Endothelial cell of umbilical vein (primary cell): ENCODE results near the gene PET100.

Experiments used
- CTCF ChIP-seq, 2 donors: IDR thresholded peaks; 1 replicate in 1 of 2; 2 replicates in 1 of 2; pipeline ENCODE4 v1.5.1; 2011; ENCODE audit warnings: low read length in 2 of 2, mild to moderate bottlenecking in 2 of 2, moderate library complexity in 2 of 2, control low read depth in 1 of 2, inconsistent platforms in 1 of 2, low read depth in 1 of 2; ENCODE audit not compliant: insufficient read depth in 1 of 2; ENCODE audit errors: extremely low read depth in 1 of 2
- EZH2 ChIP-seq: IDR thresholded peaks from 2 replicates; pipeline ENCODE4 v1.6.1; 2012; ENCODE audit warnings: borderline replicate concordance, low read depth, mild to moderate bottlenecking, moderate library complexity, low read length, inconsistent platforms; ENCODE audit not compliant: severe bottlenecking
- GATA2 ChIP-seq: IDR thresholded peaks from 2 replicates; pipeline ENCODE4 v1.7.0; 2011; ENCODE audit warnings: low read depth, mild to moderate bottlenecking, moderate library complexity, mixed read lengths, low read length; ENCODE audit not compliant: insufficient read length, insufficient read depth
- JUN ChIP-seq: IDR thresholded peaks from 2 replicates; pipeline ENCODE4 v1.6.1; 2011; ENCODE audit warnings: borderline replicate concordance, low read depth; ENCODE audit not compliant: insufficient read length, insufficient read depth
- MYC ChIP-seq: IDR thresholded peaks from one replicate; pipeline ENCODE4 v1.6.1; 2011; ENCODE audit warnings: mild to moderate bottlenecking, low read depth, low read length
- POLR2A ChIP-seq: IDR thresholded peaks from 2 replicates; pipeline ENCODE4 v1.6.1; 2012; ENCODE audit warnings: low read depth, mild to moderate bottlenecking, control low read depth, low read length
- POLR2AphosphoS5 ChIP-seq: IDR thresholded peaks from 2 replicates; pipeline ENCODE4 v1.6.1; 2012; ENCODE audit warnings: low read depth, mild to moderate bottlenecking, control low read depth, low read length, moderate library complexity; ENCODE audit not compliant: insufficient read depth
- TF ChIP-seq, protein P1 (sequence below): IDR thresholded peaks from 2 replicates; pipeline ENCODE4 v1.6.1; 2011; ENCODE audit not compliant: insufficient read depth, insufficient read length

- TF ChIP-seq, protein P1, sequence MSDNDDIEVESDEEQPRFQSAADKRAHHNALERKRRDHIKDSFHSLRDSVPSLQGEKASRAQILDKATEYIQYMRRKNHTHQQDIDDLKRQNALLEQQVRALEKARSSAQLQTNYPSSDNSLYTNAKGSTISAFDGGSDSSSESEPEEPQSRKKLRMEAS: no peak
- TF ChIP-seq CTCF (IDR thresholded peaks at IDR 0.05; ENCODE audit: extremely low read depth in 1 of 2, insufficient read depth in 1 of 2, low read depth in 1 of 2, low read length in 2 of 2) (no peak), JUN (no peak), POLR2A (no peak), POLR2AphosphoS5 (no peak), EZH2 (no peak), MYC (no peak), GATA2 (no peak)
Observed at GRCh38 chr19:7582446-7582845, 47.1 kb upstream of the PET100 start.
